Stimulated activated CD8-positive, alpha-beta memory T cell treated with anti-CD3 and anti-CD28 coated beads, Interleukin-4, amount 100 ng/mL, for 24 hours (primary cell): ENCODE measurements around the gene SS18.
"Not testable (repeated sequence)": the region's sequence is repeated elsewhere in the genome, so short reads cannot be mapped to it uniquely, and the experiment has no call there.

ENCODE experiments used
- DNase-seq: peaks from one replicate; pipeline ENCODE4 v3.0.0-alpha.2; 2020; ENCODE audit warnings: low read depth

SS18 gene

GRCh38 chr18:26090130-26091046 lies at the start of gene SS18:
SS18 (minus strand) TSS chr18:26090613; CDS start chr18:26090569, 44 bp downstream.
- DNase-seq = peak; percentile 88

- no peak for DNase-seq
Observed at GRCh38 chr18:26135548-26135947, 45.1 kb upstream of the SS18 start.

GRCh38 chr18:26134107-26134506 lies 43.7 kb upstream of the SS18 start:
- DNase-seq = no peak

- DNase-seq = peak; percentile 39
Observed at GRCh38 chr18:26133652-26134051, 43.2 kb upstream of the SS18 start, which contains the start of gene PSMA8. PSMA8 (plus strand) TSS chr18:26133869; CDS start chr18:26133966, 97 bp downstream.

- DNase-seq = not testable (repeated sequence)
Observed at GRCh38 chr18:26128192-26128591, 37.8 kb upstream of the SS18 start.

GRCh38 chr18:26127786-26128185 lies 37.4 kb upstream of the SS18 start:
- DNase-seq = no peak

- DNase-seq = not testable (repeated sequence)
Observed at GRCh38 chr18:26121994-26122393, 31.6 kb upstream of the SS18 start.

GRCh38 chr18:26121476-26121875 lies 31.1 kb upstream of the SS18 start:
- DNase-seq = no peak

GRCh38 chr18:26119246-26119645 lies 28.8 kb upstream of the SS18 start:
- no peak for DNase-seq

- no peak for DNase-seq
Observed at GRCh38 chr18:26104035-26104434, 13.6 kb upstream of the SS18 start.

- DNase-seq = peak; percentile 15
Observed at GRCh38 chr18:26103579-26103978, 13.2 kb upstream of the SS18 start.

GRCh38 chr18:26097563-26097962 lies 7.2 kb upstream of the SS18 start:
- DNase-seq = no peak

- DNase-seq = no peak
Observed at GRCh38 chr18:26096852-26097251, 6.4 kb upstream of the SS18 start.

GRCh38 chr18:26091047-26091630 lies 726 bp upstream of the SS18 start:
- no peak for DNase-seq

- DNase-seq = no peak
Observed at GRCh38 chr18:26089293-26090129, 902 bp downstream of the SS18 start.

- DNase-seq = no peak
Observed at GRCh38 chr18:26088487-26088886, 1.9 kb downstream of the SS18 start.

- DNase-seq = no peak
Observed at GRCh38 chr18:26086959-26087358, 3.5 kb downstream of the SS18 start.

- DNase-seq = no peak
Observed at GRCh38 chr18:26085056-26085455, 5.4 kb downstream of the SS18 start.

- no peak for DNase-seq
Observed at GRCh38 chr18:26083099-26083498, 7.3 kb downstream of the SS18 start.

GRCh38 chr18:26082475-26082874 lies 7.9 kb downstream of the SS18 start:
- DNase-seq = no peak

GRCh38 chr18:26074246-26074645 lies 16.2 kb downstream of the SS18 start:
- no peak for DNase-seq

- no peak for DNase-seq
Observed at GRCh38 chr18:26073758-26074157, 16.7 kb downstream of the SS18 start.
